ENCODE data around the gene UBE4A. TPM values are rescaled to one million over a fixed set of nuclear protein-coding genes. Genes with fewer than 3 reads are reported as not detected.

The UBE4A gene
- polyA plus RNA-seq, 1 donor (not counting 4 experiments of a cell fraction or from before 2014, with no cell fraction given), result 19.5 TPM

GRCh38 chr11:118427707-118428106, 68.3 kb downstream of the UBE4A start:
- H3K9me1 ChIP-seq (ENCODE audit: control insufficient read depth, extremely low read depth, insufficient read depth, low read length), result no peaks in the 10 kb centered on the region
- H3K27ac ChIP-seq (ENCODE audit: control insufficient read depth, insufficient read depth, low read length), result no peak overlapping the region
- DNase-seq (ENCODE audit: low read depth, low spot score) (no peak), FAIRE-seq (no peak)
- no peak overlapping the region for H3K4me3 ChIP-seq (ENCODE audit: control insufficient read depth in 2 of 3, extremely low read depth in 1 of 3, insufficient read depth in 2 of 3, low read depth in 1 of 3, low read length in 3 of 3)
- H3K79me2 ChIP-seq (ENCODE audit: control insufficient read depth, insufficient read depth, low read length), result no peaks in the 10 kb centered on the region
- H3K36me3 ChIP-seq (ENCODE audit: control insufficient read depth in 2 of 2, extremely low read depth in 1 of 2, insufficient read depth in 2 of 2, low read length in 2 of 2), result no peaks in the 10 kb centered on the region
- TF ChIP-seq EZH2 (IDR thresholded peaks at IDR 0.05; ENCODE audit: low read length), result no peak
- no peak for TF ChIP-seq CTCF (optimal IDR thresholded peaks at IDR 0.05 in 1 of 3, IDR thresholded peaks at IDR 0.05 in 1 of 3, conservative IDR thresholded peaks at IDR 0.05 in 1 of 3; ENCODE audit: extremely low read depth in 1 of 3, insufficient read depth in 2 of 3, low read length in 3 of 3)
- H4K20me1 ChIP-seq (ENCODE audit: control insufficient read depth, extremely low read depth, insufficient read depth, low read length), result no peaks in the 10 kb centered on the region
- no peak overlapping the region for H3K9ac ChIP-seq (ENCODE audit: control insufficient read depth, extremely low read depth, insufficient read depth, low read length)
- peaks cover 13% of the 10 kb centered on the region for H3K4me1 ChIP-seq (ENCODE audit: control insufficient read depth, extremely low read depth, insufficient read depth, low read length)
- no peaks in the 10 kb centered on the region for H3K27me3 ChIP-seq (ENCODE audit: control insufficient read depth, extremely low read depth, insufficient read depth, low read length)
- no peak overlapping the region for H3K4me2 ChIP-seq (ENCODE audit: control insufficient read depth, extremely low read depth, insufficient read depth, low read depth, low read length)
- dilution Hi-C loops (cut with MboI; ENCODE audit: extremely low pct_ligation_motif_present, low sequenced_read_pairs), result no loop called here
- no peaks in the 10 kb centered on the region for H3K9me3 ChIP-seq (ENCODE audit: control insufficient read depth, low read depth, low read length)
- no peak overlapping the region for H2AFZ ChIP-seq (ENCODE audit: control insufficient read depth, low read length)

DNA sequence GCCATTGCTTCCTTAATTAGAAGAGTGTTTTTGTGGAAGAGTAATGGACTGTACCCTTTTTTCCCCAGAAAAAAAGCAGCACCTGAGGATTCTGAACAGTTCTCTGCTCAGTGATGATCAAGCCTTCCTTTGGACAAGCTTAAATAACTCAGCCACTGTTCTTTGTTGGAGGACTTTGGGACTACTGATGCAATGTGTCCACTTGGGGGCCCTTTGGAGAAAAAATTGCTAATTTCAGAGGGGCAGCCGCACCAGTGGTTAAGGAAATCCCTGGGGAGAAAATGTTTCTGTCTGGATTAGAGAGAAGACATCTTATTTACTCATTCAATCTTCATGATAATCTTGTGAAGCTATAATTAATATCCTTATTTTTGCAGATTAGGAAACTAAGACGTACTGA, 71.6 kb downstream of the UBE4A start:
- dilution Hi-C loops (cut with MboI; ENCODE audit: extremely low pct_ligation_motif_present, low sequenced_read_pairs), result no loop called here
- Histone ChIP-seq H3K27me3 (ENCODE audit: control insufficient read depth, extremely low read depth, insufficient read depth, low read length) (no peaks in the 10 kb centered on the region), H3K4me3 (ENCODE audit: control insufficient read depth in 2 of 3, extremely low read depth in 1 of 3, insufficient read depth in 2 of 3, low read depth in 1 of 3, low read length in 3 of 3) (no peak overlapping the region), H3K9me1 (ENCODE audit: control insufficient read depth, extremely low read depth, insufficient read depth, low read length) (no peaks in the 10 kb centered on the region), H4K20me1 (ENCODE audit: control insufficient read depth, extremely low read depth, insufficient read depth, low read length) (no peaks in the 10 kb centered on the region), H2AFZ (ENCODE audit: control insufficient read depth, low read length) (no peak overlapping the region), H3K9ac (ENCODE audit: control insufficient read depth, extremely low read depth, insufficient read depth, low read length) (no peak overlapping the region), H3K36me3 (ENCODE audit: control insufficient read depth in 2 of 2, extremely low read depth in 1 of 2, insufficient read depth in 2 of 2, low read length in 2 of 2) (no peaks in the 10 kb centered on the region), H3K4me2 (ENCODE audit: control insufficient read depth, extremely low read depth, insufficient read depth, low read depth, low read length) (no peak overlapping the region), H3K79me2 (ENCODE audit: control insufficient read depth, insufficient read depth, low read length) (no peaks in the 10 kb centered on the region), H3K9me3 (ENCODE audit: control insufficient read depth, low read depth, low read length) (no peaks in the 10 kb centered on the region), H3K4me1 (ENCODE audit: control insufficient read depth, extremely low read depth, insufficient read depth, low read length) (peaks cover 11% of the 10 kb centered on the region), H3K27ac (ENCODE audit: control insufficient read depth, insufficient read depth, low read length) (no peak overlapping the region)
- DNase-seq (ENCODE audit: low read depth, low spot score) (no peak), FAIRE-seq (no peak)
- TF ChIP-seq EZH2 (IDR thresholded peaks at IDR 0.05; ENCODE audit: low read length) (no peak), CTCF (optimal IDR thresholded peaks at IDR 0.05 in 1 of 3, IDR thresholded peaks at IDR 0.05 in 1 of 3, conservative IDR thresholded peaks at IDR 0.05 in 1 of 3; ENCODE audit: extremely low read depth in 1 of 3, insufficient read depth in 2 of 3, low read length in 3 of 3) (no peak)

All from keratinocyte (primary cell).